GM19238 (cell line): ENCODE measurements around the gene PIF1.
"Not testable (repeated sequence)": the region's sequence is repeated elsewhere in the genome, so short reads cannot be mapped to it uniquely, and the experiment has no call there.

ENCODE experiments used
- DNase-seq: peaks from one replicate; pipeline ENCODE4 v3.0.0; 2011; ENCODE audit warnings: low spot score; ENCODE audit not compliant: insufficient read length

The PIF1 gene

GRCh38 chr15:64810497-64811326 is 14.7 kb downstream of the PIF1 start:
- no peak for DNase-seq

- DNase-seq: peak; percentile 74
These were observed 15.6 kb downstream of the PIF1 start for GRCh38 chr15:64809649-64810496.

- DNase-seq: no peak
These were observed 16.5 kb downstream of the PIF1 start for GRCh38 chr15:64808785-64809453.

GRCh38 chr15:64807751-64808222 is 17.7 kb downstream of the PIF1 start:
- DNase-seq: no peak

GRCh38 chr15:64807051-64807749 is 18.2 kb downstream of the PIF1 start:
- DNase-seq: no peak

- no peak for DNase-seq
These were observed 18.9 kb downstream of the PIF1 start for GRCh38 chr15:64806509-64806908.

- DNase-seq: no peak
These were observed 20.8 kb downstream of the PIF1 start for GRCh38 chr15:64804619-64805018.

- no peak for DNase-seq
These were observed 21.9 kb downstream of the PIF1 start for GRCh38 chr15:64803526-64803925.

- no peak for DNase-seq
These were observed 25.0 kb downstream of the PIF1 start for GRCh38 chr15:64800476-64800875.

- not testable (repeated sequence) for DNase-seq
These were observed 26.5 kb downstream of the PIF1 start for GRCh38 chr15:64798905-64799304.

GRCh38 chr15:64795921-64796320 is 29.5 kb downstream of the PIF1 start:
- DNase-seq: not testable (repeated sequence)

- DNase-seq: not testable (repeated sequence)
These were observed 30.1 kb downstream of the PIF1 start for GRCh38 chr15:64795299-64795698.

- no peak for DNase-seq
These were observed 33.2 kb downstream of the PIF1 start for GRCh38 chr15:64792282-64792681.

GRCh38 chr15:64791401-64791800 is 34.0 kb downstream of the PIF1 start:
- DNase-seq: no peak

- DNase-seq: no peak
These were observed 41.7 kb downstream of the PIF1 start for GRCh38 chr15:64783796-64784195.

GRCh38 chr15:64782751-64783150 is 42.7 kb downstream of the PIF1 start:
- no peak for DNase-seq

GRCh38 chr15:64781299-64781698 is 44.1 kb downstream of the PIF1 start:
- DNase-seq: no peak

- no peak for DNase-seq
These were observed 44.8 kb downstream of the PIF1 start for GRCh38 chr15:64780600-64781156.

GRCh38 chr15:64779630-64780029 is 45.8 kb downstream of the PIF1 start:
- no peak for DNase-seq

- DNase-seq: no peak
These were observed 46.4 kb downstream of the PIF1 start for GRCh38 chr15:64779024-64779423.

- no peak for DNase-seq
These were observed 49.1 kb downstream of the PIF1 start for GRCh38 chr15:64776402-64776786.
